ENCODE data around the gene SPAG8. TPM values are rescaled to one million over a fixed set of nuclear protein-coding genes. Genes with fewer than 3 reads are reported as not detected.

SPAG8 gene
- total RNA-seq, 3 donors from 2014 or later = 1.1 to 2.2 (median 1.3) TPM

- intact Hi-C loops (cut with DNase I; ENCODE audit: low total_unique reads) = no loop called here
- TF ChIP-seq POLR2AphosphoS5 (IDR thresholded peaks at IDR 0.05) (no peak), POLR2A (IDR thresholded peaks at IDR 0.05) (no peak), CTCF (IDR thresholded peaks at IDR 0.05) (no peak)
- DNase-seq (ENCODE audit: low spot score in 2 of 2) = peak in 1 of 2 donors; percentile 7
Observed at GRCh38 chr9:35856882-35857281, 44.8 kb upstream of the SPAG8 start.

GRCh38 chr9:35856206-35856605, 44.1 kb upstream of the SPAG8 start:
- H3K27me3 ChIP-seq = no peaks in the 10 kb centered on the region
- no peak overlapping the region for H3K4me3 ChIP-seq
- DNase-seq (ENCODE audit: low spot score in 2 of 2) = no peak
- no peaks in the 10 kb centered on the region for H3K4me1 ChIP-seq
- intact Hi-C loops (cut with DNase I; ENCODE audit: low total_unique reads) = no loop called here
- no peak overlapping the region for H3K27ac ChIP-seq
- H3K36me3 ChIP-seq = no peaks in the 10 kb centered on the region
- TF ChIP-seq CTCF (IDR thresholded peaks at IDR 0.05) (no peak), POLR2A (IDR thresholded peaks at IDR 0.05) (no peak), POLR2AphosphoS5 (IDR thresholded peaks at IDR 0.05) (no peak)
- no peaks in the 10 kb centered on the region for H3K9me3 ChIP-seq

More at GRCh38 chr9:35856882-35857281, 44.8 kb upstream of the SPAG8 start:
- no peak overlapping the region for H3K27ac ChIP-seq
- no peaks in the 10 kb centered on the region for H3K36me3 ChIP-seq
- H3K4me3 ChIP-seq = no peak overlapping the region
- no peaks in the 10 kb centered on the region for H3K4me1 ChIP-seq
- no peaks in the 10 kb centered on the region for H3K27me3 ChIP-seq
- no peaks in the 10 kb centered on the region for H3K9me3 ChIP-seq

- intact Hi-C loops (cut with DNase I; ENCODE audit: low total_unique reads) = no loop called here
- Histone ChIP-seq H3K27ac (no peak overlapping the region), H3K27me3 (no peaks in the 10 kb centered on the region), H3K4me1 (no peaks in the 10 kb centered on the region), H3K9me3 (no peaks in the 10 kb centered on the region), H3K4me3 (no peak overlapping the region), H3K36me3 (no peaks in the 10 kb centered on the region)
- TF ChIP-seq CTCF (IDR thresholded peaks at IDR 0.05) (no peak), POLR2A (IDR thresholded peaks at IDR 0.05) (no peak), POLR2AphosphoS5 (IDR thresholded peaks at IDR 0.05) (no peak)
- DNase-seq (ENCODE audit: low spot score in 2 of 2) = no peak
Observed at GRCh38 chr9:35854091-35854762, 42.2 kb upstream of the SPAG8 start.

GRCh38 chr9:35852876-35853865, 41.1 kb upstream of the SPAG8 start:
- Histone ChIP-seq H3K27me3 (no peaks in the 10 kb centered on the region), H3K4me3 (no peak overlapping the region), H3K9me3 (no peaks in the 10 kb centered on the region), H3K4me1 (no peaks in the 10 kb centered on the region), H3K36me3 (no peaks in the 10 kb centered on the region), H3K27ac (no peak overlapping the region)
- intact Hi-C loops (cut with DNase I; ENCODE audit: low total_unique reads) = no loop called here
- peak in 1 of 2 donors; percentile 11 for DNase-seq (ENCODE audit: low spot score in 2 of 2)
- no peak for TF ChIP-seq POLR2AphosphoS5 (IDR thresholded peaks at IDR 0.05)
- TF ChIP-seq POLR2A (IDR thresholded peaks at IDR 0.05) = no peak
- TF ChIP-seq CTCF (IDR thresholded peaks at IDR 0.05) = no peak

Measured in breast epithelium (tissue), 4 donors.